GM19239 (cell line): ENCODE results near the gene FHIT.

Experiments used
- DNase-seq: peaks from one replicate; pipeline ENCODE4 v3.0.0; 2011; ENCODE audit warnings: low spot score; ENCODE audit not compliant: insufficient read length
- FAIRE-seq: peaks from 2 replicates; lab custom pipeline; 2011; peaks lifted over from hg19 to GRCh38; lab: Jason Lieb, UNC

Gene FHIT

DNA sequence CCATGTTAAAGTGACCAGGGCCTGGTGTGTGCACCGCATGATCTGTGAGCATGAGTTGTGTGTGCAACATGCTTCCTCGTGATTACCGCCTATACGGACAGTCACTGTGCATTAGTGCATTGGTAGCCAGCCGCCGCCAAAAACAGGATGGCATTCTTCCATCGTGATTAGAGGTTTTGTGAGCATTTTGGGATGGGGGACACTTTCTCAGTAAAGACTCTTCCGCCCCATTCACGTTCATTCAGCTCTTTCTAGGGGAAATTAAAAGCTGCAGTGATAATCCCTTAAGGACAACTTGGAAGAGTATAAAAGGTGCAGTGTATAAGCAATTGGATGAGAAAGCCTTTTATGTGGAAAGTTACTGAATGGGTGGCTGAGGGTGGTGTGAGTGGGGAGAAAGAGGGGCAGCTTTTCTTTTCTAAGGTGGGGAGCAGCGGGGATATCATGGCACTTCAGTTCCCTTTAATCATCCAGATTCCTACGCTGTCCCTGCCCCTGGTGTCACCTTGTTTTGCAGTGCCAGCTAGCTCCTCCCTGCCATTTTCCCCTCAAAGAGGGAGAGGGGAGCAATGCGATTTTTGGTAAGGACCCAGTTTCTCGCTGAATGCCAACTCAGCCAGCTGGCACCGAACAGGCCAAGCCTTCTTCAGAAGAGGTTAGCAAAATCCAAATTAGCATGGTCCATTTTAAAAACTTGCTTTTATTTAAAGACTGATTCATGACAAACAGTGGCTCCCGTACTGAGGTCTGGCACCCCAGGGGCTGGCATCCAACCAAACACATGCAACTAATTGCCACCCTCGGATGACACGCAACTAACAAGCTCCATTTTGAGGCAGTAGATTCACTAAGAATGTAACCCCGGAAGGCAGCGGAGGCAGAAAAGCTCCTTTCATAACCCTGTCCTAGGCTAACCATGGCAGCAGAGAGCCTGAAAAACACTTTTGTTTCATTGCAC, 447.8 kb downstream of the FHIT start:
- FAIRE-seq (no peak), DNase-seq (no peak)

DNA sequence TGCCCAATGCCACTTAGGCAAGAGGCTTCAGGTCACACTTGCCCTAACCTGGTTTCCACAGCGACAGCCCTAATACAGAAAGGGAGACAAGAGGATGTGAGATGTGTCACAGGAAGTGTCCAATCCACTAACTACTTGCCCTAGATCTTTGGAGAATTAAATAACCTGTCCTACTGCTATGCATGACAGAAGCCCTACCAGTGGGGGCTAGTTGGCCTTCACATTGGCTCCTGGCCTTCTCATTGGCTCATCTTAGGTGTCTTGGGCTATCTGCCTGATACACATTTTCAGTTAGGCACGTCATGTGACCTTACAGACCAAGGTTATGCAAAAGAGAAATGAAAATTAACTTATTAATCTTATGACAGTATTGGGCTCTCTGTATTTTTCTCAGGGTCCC, 449.9 kb downstream of the FHIT start:
- FAIRE-seq: no peak

DNA sequence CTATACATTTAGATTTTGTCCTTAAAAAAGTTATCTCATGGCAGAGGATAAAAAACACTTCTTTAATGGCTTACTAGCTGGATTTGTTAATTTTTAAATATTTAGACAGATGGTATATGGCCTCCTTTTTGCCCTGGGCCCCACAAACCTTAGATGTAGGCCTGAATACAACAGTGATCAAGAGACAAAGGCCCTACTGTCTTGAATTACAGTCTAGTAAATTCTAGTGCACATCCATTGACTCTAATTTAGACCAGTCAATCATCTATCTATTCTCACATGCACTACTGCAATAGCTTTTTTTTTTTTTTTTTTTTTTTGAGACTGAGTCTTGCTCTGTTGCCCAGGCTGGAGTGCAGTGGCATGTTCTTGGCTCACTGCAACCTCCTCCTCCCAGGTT, 452.8 kb downstream of the FHIT start:
- FAIRE-seq (no peak), DNase-seq (no peak)

More for the DNA sequence above, 449.9 kb downstream of the FHIT start:
- no peak for DNase-seq

DNA sequence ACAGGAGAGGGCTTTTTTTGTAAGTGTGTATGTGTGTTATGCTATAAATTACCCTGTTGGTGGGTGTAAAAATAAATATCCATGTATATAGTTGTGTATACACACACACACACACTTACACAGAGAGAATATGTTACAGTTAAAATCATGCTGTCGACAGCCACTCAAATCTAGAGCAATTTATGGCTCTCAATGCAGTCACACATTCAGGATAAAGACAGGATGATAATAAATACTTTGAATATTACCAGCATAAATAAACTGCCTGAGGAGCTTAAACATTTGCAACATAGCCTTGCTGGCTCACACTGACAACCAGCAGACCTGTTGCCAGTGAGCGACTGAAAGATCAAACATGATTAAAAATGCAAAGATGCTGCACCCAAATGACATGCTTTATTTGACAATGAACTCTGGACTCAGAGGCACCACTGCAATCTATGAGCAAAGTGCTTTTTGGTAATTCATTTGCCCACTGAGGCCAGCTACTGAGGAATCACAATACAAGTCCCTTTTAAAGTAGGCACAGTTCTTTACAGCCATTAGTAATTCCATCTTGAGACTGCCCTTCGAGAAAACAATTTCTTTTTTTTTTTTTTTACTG, 458.9 kb downstream of the FHIT start:
- FAIRE-seq (no peak), DNase-seq (no peak)

DNA sequence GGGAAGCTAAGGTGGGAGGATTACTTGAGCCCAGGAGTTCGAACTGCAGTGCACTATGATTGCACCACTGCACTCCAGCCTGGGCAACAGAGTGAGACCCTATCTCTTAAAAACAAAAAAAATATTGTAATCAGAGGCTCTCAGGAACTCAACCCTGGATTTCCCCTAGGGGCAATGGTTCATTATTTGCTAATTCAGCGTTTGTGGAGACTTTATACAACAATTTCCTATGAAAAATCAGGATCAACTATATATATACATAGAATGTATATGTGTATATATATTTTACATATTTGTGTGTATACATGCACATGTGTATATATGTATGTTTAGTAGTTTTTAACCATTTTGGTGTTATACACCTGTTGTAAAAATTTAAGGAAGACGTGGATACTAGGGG, 463.1 kb downstream of the FHIT start:
- DNase-seq: no peak

DNA sequence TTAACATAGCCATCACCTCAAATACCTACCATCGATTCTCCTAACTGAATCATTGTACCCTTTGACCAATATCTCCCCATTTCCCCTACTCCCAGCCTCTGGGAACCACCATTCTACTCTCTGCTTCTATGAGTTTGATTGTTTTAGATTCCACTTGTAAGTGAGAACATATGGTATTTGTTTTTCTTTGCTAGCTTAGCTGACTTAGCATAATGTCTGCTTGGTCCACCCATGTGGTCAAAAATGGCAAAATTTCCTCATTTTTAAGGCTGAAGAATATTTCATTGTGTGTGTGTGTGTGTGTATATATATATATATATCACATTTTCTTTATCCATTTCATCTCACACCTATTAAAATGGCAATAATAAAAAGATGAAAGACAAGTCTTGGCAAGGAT, 469.3 kb downstream of the FHIT start:
- FAIRE-seq: no peak
- no peak for DNase-seq

More for the DNA sequence above, 463.1 kb downstream of the FHIT start:
- no peak for FAIRE-seq

DNA sequence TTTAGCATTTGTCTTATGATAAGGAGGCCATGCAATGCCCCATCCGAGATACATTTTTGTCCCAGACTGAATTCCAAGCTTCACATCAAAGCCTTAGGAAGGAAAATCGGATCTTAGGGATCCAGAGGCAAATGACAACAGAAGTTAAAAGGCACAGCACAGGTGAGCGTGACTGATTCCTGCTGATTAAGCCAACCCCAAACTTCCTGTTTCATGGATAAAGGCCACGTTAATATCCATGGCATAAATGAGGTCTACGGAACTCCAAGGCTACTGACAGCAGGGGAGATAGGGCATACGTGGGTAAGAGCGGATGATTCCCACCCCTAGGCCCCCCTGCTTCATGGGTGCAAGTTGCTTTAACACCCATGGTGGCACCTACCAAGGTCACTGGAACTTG, 471.6 kb downstream of the FHIT start:
- DNase-seq (no peak), FAIRE-seq (no peak)

DNA sequence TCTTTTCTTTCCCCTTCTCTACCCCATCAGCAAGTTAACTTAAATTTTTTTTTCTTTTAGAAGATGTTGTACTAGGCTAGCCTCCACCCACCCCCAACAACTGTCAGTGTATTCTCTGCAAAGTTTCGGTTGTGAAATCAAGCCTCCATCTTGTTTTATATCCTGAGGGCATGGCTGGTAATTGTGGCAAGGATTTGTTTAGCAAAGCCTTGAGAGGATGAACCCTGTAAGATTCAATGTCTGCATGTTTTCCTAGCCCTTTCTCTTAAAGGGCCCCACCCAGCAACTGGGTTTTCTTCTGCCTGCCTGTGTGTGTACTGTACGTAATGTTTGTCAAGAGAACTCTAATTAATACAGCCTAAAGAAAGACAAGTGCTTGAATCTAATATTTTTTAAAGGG, 475.3 kb downstream of the FHIT start:
- no peak for FAIRE-seq

DNA sequence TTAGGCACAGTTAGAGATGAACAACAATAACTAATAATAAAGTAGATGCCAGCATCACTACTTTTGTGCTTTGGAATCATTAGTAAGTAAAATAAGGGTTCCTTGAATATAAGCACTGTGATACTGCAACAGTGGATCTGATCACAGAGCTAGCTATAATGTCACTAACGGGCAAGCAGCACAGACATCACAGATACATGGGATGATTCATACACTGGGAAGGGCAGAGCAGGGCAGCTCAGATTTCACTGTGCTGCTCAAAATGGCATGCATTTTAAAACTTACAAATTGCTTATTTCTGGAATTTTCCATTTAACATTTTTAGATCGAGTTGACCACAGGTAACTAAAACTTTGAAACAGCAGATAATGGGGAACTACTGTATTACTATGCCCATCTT, 476.6 kb downstream of the FHIT start:
- no peak for DNase-seq
- FAIRE-seq: no peak

More for the DNA sequence above, 475.3 kb downstream of the FHIT start:
- DNase-seq: no peak

DNA sequence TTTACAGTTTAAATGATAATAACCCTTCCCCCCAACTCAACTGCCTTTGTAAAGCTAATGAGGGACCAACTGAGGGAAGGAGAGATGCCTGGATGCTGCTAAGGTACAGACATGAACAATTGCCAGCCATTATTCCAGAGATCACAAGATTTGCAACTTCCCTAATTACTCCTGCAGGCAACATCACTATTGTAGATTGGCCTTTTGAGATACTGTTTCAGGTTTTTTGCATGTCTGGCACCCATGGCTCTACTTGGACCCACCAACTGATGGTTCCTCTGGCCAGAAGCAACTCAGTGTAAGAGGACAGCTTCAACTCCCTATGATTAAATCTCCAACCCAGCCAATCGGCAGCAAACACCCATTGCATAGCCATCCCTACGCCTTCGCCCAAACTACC, 478.7 kb downstream of the FHIT start:
- DNase-seq: no peak
- peak; percentile 8 for FAIRE-seq

DNA sequence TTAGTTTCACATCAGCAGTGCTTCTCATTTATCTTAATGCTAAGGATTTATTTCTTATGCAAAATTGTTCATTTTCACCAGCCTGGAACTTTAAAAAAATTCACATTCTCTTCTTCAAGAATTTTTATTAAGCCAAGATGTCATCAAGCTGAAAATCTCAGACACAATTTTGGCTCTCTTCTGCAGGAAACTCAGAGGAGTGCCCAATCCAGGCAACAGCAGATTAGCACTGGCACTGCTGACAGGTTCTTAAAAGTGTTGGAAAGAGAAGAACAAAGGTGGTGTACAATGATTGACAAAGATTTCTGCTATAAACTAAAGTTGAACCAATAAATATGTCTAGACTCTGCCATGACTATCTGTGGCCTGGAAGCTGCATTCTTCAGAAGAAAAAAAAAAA, 479.5 kb downstream of the FHIT start:
- DNase-seq: no peak
- FAIRE-seq: no peak

DNA sequence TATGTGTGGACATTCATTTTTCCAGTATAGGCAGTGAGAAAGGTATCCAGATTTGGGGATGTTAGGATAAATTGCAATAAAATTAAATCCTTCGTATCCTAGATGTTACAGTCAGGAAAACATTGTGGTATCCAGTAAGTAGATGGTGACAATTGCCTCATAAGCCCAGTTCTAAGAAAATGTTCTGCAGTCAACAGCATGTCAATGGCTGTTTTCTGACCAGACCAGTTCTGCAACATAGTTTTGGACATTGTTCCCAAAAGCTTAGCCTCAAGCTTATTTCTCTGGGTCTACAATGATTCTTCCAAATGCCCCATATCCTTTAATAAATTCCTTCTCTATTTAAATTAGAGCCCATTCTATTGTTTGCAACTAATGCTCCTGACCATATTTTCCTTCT, 480.7 kb downstream of the FHIT start:
- DNase-seq: no peak
- FAIRE-seq: no peak

DNA sequence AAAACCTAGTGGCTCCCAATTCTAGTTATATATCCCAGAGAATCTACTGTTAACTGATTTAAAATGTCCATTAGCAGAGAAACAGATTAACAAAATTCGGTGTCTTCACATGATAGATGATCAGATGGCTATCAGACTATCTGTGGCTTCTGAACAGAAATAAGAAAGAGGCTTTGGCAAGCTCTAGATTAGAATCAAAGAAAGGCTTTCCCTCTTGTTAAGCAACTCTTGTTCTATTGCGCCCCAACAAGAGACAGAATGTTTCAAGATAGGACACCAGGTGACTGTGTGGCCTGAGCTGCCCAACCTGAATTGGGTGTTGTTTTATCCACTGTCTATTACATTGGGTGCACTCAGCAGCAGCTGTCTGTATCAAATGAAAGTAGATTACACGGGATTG, 483.7 kb downstream of the FHIT start:
- FAIRE-seq (no peak), DNase-seq (no peak)

DNA sequence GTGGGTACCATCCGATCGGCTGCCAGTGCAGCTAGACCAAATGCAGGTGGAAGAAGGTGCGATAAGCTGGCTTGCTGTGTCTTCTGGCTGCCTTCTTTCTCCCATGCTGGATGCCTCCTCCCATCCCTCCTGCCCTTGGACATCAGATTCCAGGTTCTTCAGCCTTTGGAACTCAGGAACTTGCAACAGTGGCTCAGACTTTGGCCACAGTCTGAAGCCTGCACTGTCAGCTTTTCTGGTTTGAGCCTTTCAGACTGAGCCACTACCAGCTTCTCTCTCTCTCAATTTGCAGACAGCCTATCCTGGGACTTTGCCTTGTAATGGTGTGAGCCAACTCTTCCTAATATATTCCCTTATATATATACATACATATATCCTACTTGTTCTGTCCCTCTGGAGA, 485.5 kb downstream of the FHIT start:
- no peak for FAIRE-seq
- DNase-seq: no peak

DNA sequence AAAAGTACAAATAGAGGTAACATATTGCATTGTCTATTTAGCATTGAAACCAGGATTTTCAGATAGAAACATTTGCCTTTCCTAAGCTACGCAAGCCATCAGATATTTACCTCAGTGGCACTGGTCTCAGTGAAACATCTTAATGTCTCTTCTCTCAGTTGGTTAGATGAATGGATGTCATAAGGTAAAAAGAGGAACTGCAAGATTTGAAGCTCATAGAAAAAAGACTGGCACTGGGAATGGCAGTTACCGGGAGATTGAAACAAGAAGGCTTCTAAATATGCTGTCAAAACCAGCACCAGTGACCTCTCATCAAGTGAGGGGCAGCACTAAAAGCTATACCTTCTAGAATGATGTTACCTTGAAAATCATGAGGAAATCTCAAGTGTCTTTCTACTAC, 486.4 kb downstream of the FHIT start:
- no peak for DNase-seq
- FAIRE-seq: no peak

DNA sequence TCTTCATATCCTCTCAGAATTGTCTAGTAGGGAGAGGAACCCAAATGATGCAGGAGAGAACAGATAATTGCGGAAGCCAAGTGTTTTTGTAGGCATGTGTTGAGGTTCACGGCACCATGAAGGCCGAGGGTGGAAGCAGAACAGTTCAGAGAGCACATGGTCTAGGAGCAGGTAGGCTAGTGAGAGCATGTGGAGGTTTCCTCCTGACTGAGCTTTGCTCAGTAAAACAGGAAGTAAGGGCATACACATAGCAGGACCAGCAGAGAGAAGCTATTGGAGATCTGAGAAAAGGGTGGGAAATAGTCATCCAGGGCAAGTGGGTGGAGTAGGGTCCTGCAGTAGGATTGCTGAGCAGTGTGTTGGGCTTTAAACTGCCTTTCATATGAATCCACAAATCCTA, 491.1 kb downstream of the FHIT start:
- FAIRE-seq (no peak), DNase-seq (no peak)

DNA sequence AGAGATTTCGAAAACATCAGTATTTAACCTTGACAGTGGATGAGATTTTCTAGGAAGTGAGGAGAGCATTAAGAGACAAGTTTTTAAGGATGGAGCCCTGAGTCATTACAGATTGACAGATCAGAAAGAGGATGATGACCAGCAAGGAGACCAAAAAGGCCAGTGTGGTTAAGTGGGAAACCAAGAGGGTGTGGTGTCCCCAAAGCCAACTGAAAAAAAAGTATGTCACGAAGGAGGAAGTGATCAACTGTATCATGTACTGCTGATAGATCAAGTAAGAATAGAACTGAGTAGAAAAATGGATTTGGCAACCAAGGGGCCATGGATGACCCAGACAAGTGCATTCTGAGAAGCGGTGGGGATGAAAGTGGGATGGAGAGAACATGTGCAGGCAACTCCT, 491.8 kb downstream of the FHIT start:
- FAIRE-seq: no peak
- DNase-seq: no peak

DNA sequence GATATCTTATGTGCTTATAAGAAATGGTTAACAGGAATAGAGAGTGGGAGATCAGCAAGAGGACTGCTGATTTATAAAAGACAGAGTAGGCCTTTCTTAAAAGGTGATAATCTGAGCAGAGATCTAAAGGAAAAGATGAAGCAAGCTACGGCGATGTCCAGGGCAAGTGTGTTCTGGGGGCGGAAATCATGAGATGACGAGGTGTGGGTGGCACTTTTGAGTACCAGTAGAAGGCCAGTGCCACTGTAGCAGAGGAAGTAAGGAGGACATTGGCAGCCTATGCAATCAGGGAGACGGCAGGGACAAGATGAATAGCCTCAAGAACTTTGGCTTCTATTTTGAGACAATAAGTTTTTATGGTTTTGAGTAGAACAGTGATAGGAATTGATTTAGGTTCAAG, 492.4 kb downstream of the FHIT start:
- FAIRE-seq (no peak), DNase-seq (no peak)

DNA sequence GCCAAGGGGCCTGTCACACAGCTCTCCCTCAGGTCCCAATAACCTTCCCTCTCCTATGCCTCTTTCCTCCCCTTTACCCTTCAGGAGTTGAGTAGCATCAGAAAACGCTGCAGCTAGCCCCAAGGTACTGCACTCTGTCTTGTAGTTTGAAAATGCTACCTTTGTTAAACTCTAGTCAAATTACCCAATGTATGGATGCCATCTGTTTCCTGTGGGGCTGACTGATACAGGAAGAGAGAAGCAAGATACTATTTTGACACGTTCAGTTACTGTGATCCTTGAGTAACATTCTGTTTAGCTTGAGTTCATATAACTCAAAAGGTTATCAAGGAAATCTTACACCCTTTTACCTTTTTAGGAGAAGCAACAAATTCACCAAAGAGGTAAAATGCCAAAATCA, 493.1 kb downstream of the FHIT start:
- no peak for FAIRE-seq

DNA sequence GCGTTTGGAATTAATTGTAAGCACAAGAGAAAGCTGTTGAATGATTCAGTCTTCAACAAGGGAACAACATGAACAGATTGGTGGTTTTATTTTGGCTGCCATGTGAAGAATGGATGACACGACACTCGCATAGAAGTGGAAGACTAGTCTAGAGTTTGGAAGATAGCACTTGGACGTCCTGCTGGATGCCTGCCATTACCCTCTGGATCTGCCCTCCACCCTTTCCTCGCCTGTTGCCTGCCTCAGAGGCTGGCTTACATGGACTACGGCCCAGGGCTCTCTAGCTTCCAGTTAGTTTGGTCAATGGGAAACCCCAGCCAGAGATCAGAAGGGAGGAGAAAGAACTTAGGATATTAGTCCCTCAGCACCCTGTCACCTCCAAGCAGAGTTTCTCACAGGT, 493.5 kb downstream of the FHIT start:
- no peak for DNase-seq
- FAIRE-seq: no peak

More for the DNA sequence above, 493.1 kb downstream of the FHIT start:
- no peak for DNase-seq

DNA sequence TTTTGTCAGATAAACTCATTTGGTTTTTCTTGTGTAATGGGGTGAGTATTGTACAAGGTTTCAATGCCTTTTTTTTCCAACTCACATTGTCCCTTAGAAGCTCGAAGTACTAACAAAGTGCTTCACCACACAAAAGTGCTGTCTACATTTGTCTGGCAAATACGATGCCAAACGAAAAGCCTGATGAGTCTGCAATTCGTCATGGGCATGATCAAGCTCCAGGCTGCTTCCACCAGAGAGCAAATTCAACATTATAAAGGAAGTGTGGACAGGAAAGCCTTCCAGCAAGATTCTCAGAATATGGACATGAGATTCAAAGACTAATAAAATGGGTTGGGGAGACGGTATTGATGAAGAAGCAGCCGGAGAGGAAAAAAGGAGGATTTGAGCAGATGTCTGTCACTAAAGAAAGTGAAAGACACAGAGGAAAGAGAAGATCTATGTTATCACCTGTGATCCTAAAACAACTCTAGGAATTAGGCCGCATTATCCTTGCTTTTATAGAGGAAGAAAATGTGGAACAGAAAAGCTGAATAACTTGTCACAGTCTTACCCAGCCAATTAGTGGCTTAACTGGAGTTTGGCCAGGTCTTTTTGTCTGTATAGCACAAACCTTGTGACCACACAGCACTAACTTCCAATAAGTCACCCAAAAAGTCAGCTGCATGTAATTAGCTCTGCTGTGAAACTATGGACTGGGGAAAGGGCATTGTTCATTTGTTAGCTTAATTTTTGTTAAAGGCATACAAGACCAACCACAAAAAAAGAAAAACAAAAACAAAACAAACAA, 494.8 kb downstream of the FHIT start:
- no peak for DNase-seq
- no peak for FAIRE-seq
